Measurements from ENCODE around the gene PRPSAP2.
A peak's percentile ranks its signal among the peaks of the same experiment; 100 is the strongest.
"Not testable (repeated sequence)": the region's sequence is repeated elsewhere in the genome, so short reads cannot be mapped to it uniquely, and the experiment has no call there.

The PRPSAP2 gene

DNA sequence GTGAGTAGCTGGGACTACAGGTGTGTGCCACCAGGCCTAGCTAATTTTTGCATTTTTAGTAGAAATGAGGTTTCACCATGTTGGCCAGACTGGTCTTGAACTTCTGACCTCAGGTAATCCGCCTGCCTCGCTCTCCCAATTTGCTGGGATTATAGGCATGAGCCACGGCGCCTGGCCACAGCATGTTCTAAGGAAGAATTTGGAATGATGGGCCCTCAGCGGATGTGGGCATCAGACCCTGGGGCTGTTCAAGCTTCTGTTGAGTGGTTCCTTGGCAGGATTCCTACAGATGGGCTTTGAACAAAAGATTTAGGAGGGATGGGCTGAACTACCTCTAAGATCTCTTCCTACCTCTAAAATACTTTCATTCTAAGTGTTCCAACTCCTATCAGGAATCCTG, 4.1 kb downstream of the PRPSAP2 start:
- Mint-ChIP-seq H3K4me1 (peaks cover 33% of the 10 kb centered on the region), H3K27me3 (no peaks in the 10 kb centered on the region), H3K27ac (no peak overlapping the region), H3K4me3 (no peak overlapping the region), H3K36me3 (peaks cover 7% of the 10 kb centered on the region), H3K9me3 (no peaks in the 10 kb centered on the region)
- no peak for ATAC-seq

DNA sequence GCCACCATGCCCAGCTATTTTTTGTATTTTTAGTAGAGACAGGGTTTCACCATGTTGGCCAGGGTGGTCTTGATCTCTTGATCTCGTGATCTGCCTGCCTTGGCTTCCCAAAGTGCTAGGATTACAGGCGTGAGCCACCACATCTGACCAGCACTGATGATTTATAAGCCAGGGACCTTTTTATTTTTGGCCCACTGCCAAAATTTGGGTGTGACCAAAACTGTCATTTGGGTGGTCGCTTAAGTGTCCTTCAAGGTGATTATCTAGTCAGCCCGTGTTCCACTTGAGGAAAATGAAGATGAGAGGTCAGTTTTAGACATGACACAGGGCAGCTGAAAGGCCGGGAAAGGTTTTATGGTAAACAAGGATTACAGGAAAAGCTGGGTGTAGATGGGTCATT, 7.1 kb downstream of the PRPSAP2 start:
- H3K27me3 Mint-ChIP-seq, H3K9me3 Mint-ChIP-seq, H3K27ac Mint-ChIP-seq, H3K4me3 Mint-ChIP-seq, ATAC-seq: not testable (repeated sequence)
- Mint-ChIP-seq H3K36me3 (peaks cover 17% of the 10 kb centered on the region), H3K4me1 (peaks cover 20% of the 10 kb centered on the region)

DNA sequence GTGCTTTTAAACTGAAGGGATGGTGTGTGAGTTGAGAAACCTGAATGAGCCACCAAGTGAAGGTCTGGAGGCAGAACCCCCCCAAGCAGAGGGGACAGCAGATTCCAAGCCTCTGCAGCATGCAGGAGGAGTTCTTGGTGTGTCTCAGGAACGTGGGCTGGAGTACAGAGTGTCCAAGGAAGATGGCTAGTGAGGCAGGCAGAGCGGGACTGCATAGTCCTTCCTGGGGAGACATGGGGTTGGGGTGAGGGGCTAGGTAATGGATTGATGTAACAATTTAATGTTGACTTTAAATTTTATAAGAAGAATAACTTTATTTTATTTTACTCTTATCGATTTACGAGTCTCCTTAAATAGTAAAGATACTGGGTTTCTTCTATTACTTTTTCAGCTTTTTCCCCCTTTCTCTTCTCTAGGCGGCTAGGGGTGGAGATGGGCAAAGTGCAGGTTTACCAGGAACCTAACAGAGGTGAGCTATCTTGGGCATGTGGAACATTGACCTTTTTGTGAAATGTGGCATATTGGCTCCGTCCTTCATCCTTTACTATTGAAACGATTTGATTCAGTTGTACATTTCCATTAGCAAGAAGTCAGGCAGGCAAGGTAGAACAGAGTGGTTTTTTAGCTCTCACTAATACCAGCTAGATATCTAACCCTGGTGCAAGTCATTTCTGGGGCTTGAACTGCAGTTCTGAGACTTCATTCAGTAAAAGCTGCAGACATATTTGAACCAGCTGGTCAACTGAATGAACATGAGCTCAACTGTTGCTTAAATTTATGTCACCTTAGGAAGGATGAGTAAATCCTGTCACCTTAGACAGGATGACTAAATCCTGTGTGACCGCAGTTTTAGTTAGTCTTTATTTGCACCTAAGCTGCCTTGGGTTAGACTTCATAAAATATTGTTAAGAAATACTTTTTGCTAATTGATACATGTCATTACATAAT, 9.2 kb downstream of the PRPSAP2 start:
- Mint-ChIP-seq H3K36me3 (peaks cover 28% of the 10 kb centered on the region), H3K27ac (no peak overlapping the region), H3K4me1 (no peaks in the 10 kb centered on the region), H3K4me3 (no peak overlapping the region), H3K27me3 (no peaks in the 10 kb centered on the region), H3K9me3 (no peaks in the 10 kb centered on the region)
- no peak for ATAC-seq

DNA sequence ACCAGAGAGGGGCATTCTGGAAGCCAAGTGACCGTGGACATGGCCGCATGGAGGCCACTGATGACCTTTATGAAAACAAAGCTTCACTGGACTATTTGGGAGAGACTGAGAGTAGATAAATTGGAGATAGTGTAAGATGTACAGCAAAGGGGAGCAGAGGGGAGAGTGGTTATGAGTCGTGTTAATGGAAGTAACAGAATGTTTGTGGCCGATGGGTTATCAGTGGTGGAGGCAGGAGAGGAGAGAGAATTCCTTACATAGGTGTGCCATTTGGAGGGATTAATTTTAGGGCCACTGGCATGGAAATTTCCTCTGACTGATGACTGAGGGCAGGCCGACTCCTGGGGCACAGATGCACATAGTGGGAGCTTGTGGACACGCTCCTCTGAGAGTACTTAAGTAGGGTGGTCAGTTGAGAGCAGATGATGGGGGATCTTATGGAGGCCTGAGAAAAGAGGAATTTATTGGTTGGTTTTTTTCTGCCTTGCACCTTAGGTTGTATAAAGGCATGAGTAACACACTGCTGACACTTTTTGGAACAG, 19.2 kb downstream of the PRPSAP2 start:
- no peaks in the 10 kb centered on the region for H3K9me3 Mint-ChIP-seq
- H3K4me1 Mint-ChIP-seq: no peaks in the 10 kb centered on the region
- no peak overlapping the region for H3K27ac Mint-ChIP-seq
- no peak overlapping the region for H3K4me3 Mint-ChIP-seq
- no peak for ATAC-seq
- H3K36me3 Mint-ChIP-seq: peaks cover 47% of the 10 kb centered on the region
- H3K27me3 Mint-ChIP-seq: no peaks in the 10 kb centered on the region

DNA sequence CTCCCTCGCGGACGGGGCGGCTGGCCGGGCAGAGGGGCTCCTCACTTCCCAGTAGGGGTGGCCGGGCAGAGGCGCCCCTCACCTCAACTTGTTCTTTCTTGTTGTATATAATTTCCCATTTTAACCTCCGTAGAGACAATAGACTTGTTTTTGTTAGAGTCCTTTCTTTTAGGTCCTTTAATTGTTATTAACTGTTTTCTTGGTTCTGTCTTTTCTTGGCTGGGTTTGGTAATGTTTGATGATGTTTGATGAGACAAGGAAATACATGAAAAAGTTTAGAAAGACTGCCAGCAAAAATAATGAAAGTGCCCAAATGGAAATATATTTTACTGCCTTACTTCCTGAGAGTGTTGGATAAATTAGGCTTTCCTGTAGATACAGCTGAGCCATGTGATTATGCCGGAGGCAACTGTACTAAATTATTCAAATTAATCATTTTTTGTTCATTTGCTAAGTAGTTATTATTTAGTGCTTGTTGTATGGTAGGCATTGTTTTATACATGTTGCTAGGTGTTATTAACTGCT, 30.9 kb downstream of the PRPSAP2 start:
- H3K27me3 Mint-ChIP-seq: no peaks in the 10 kb centered on the region
- ATAC-seq: no peak

DNA sequence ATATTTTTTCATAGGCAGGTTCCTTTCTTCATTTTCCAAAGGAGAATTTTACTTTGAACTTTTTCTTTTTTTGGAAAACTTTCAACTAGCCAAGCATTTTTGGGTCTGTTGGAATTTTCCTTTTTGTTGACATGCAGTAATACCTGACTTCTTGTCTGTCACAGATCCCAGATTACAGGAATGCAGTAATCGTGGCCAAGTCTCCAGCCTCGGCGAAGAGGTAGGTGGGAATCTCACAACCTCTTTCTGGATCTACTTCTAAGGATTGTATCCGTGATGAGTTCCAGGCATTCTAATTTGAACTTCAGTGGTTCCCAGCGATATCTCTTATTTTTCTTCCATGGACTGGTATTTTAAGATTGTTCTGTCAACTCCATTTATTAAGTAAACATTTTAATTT, 31.7 kb downstream of the PRPSAP2 start:
- Mint-ChIP-seq H3K4me1 (no peaks in the 10 kb centered on the region), H3K9me3 (peaks cover 3% of the 10 kb centered on the region), H3K27me3 (no peaks in the 10 kb centered on the region), H3K4me3 (no peak overlapping the region), H3K27ac (no peak overlapping the region), H3K36me3 (peaks cover 45% of the 10 kb centered on the region)
- no peak for ATAC-seq

More for the DNA sequence above, 30.9 kb downstream of the PRPSAP2 start:
- Mint-ChIP-seq H3K27ac (no peak overlapping the region), H3K36me3 (peaks cover 45% of the 10 kb centered on the region), H3K4me1 (no peaks in the 10 kb centered on the region), H3K9me3 (peaks cover 3% of the 10 kb centered on the region), H3K4me3 (no peak overlapping the region)

DNA sequence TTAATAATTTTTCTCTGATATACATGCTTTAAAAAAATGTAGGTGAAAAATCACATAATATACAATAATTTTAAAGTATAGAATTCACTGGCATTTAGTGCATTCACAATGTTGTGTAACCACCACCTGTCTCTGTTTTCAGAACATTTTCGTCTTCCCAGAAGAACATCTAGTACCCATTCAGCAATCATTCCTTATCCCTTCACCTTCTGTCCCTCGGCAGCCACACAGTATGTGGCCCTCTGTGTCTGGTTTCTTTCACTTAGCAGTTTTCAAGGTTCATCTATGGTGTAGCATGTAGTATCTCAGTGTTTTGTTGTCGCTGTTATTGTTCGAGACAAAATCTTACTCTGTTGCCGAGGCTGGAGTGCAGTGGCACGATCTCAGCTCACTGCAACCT, 33.6 kb downstream of the PRPSAP2 start:
- no peak overlapping the region for H3K4me3 Mint-ChIP-seq
- H3K27ac Mint-ChIP-seq: no peak overlapping the region
- H3K9me3 Mint-ChIP-seq: peaks cover 3% of the 10 kb centered on the region
- no peaks in the 10 kb centered on the region for H3K4me1 Mint-ChIP-seq
- no peak for ATAC-seq
- H3K27me3 Mint-ChIP-seq: no peaks in the 10 kb centered on the region
- H3K36me3 Mint-ChIP-seq: peaks cover 37% of the 10 kb centered on the region

DNA sequence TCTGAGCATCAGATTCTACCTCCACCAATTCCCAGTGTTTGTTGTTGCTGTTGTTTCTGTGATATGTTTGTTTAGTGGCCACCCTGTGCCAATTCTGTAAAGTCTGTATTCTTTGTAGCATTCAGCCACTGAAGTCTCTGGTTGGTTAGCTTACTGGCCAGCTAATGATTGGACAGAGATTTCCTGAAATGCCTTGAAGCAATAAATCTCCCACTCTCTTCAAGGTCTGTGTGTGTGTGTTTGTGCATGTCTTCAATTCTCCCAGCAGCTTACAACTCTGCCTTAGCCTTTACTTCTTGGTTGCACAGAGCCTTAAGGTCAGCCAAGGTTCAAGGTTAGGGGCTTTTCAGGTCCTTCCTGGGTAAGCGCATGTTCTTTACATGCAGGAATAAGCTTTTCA, 38.2 kb downstream of the PRPSAP2 start:
- Mint-ChIP-seq H3K4me3 (no peak overlapping the region), H3K27me3 (no peaks in the 10 kb centered on the region), H3K4me1 (peaks cover 27% of the 10 kb centered on the region), H3K36me3 (peaks cover 67% of the 10 kb centered on the region), H3K27ac (no peak overlapping the region), H3K9me3 (peaks cover 6% of the 10 kb centered on the region)
- ATAC-seq: no peak

DNA sequence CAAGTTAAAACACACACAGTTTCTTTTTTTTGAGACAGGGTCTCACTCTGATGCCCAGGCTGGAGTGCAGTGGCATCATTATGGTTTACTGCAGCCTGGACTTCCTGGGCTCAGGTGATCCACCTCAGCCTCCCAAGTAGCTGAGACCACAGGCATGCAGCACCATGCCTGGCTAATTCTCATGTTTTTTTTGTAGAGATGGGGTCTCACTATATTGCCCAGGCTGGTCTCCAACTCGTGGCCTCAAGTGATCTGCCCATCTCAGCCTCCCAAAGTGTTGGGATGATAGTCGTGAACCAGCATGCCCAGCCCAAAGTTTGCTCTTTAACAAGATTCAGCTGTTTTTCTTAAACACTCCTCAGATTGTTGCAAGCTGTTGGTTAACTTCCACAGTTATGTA, 39.0 kb downstream of the PRPSAP2 start:
- Mint-ChIP-seq H3K27me3 (no peaks in the 10 kb centered on the region), H3K36me3 (peaks cover 61% of the 10 kb centered on the region), H3K9me3 (peaks cover 6% of the 10 kb centered on the region), H3K27ac (no peak overlapping the region), H3K4me3 (no peak overlapping the region), H3K4me1 (peaks cover 35% of the 10 kb centered on the region)
- ATAC-seq: no peak

DNA sequence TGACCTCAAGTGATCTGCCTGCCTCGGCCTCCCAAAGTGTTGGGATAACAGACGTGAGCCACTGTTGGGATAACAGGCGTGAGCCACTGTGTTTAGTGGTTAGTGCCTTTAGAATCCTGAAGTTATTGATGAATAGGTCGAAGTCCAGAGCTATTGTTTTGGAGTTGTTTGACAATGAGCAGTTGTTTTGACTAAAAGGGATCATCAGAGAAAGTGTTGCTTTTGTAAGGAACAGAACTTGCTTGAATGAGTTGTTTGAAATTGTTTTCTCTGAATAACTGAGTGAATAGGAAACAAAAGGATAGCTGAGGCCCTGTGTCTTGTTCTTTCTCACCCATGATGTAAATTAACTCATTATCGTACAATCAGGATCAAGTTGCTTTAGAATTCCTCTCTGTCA, 46.6 kb downstream of the PRPSAP2 start:
- peaks cover 47% of the 10 kb centered on the region for H3K36me3 Mint-ChIP-seq
- no peak overlapping the region for H3K27ac Mint-ChIP-seq
- no peaks in the 10 kb centered on the region for H3K9me3 Mint-ChIP-seq
- no peak overlapping the region for H3K4me3 Mint-ChIP-seq
- peaks cover 34% of the 10 kb centered on the region for H3K4me1 Mint-ChIP-seq
- H3K27me3 Mint-ChIP-seq: no peaks in the 10 kb centered on the region
- ATAC-seq: no peak

DNA sequence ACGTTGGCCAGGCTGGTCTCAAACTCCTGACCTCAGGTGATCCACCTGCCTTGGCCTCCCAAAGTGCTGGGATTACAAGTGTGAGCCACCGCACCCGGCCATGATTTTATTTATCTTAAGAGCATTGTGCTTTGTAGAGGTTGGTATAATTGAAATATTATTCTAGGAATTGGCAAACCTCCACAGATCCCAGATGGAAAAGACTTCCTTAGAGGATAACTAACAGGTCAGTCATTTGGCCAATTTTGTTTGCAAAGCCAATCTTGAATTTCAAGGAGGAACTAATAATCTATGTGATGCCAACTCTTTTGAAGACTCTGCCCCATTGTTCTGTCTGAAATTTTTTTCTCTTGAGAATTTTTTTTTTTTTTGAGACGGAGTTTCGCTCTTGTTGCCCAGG, 47.3 kb downstream of the PRPSAP2 start:
- peaks cover 28% of the 10 kb centered on the region for H3K4me1 Mint-ChIP-seq
- H3K9me3 Mint-ChIP-seq: no peaks in the 10 kb centered on the region
- H3K36me3 Mint-ChIP-seq: peaks cover 47% of the 10 kb centered on the region
- no peak for ATAC-seq
- H3K4me3 Mint-ChIP-seq: no peak overlapping the region
- H3K27ac Mint-ChIP-seq: no peak overlapping the region
- H3K27me3 Mint-ChIP-seq: no peaks in the 10 kb centered on the region

DNA sequence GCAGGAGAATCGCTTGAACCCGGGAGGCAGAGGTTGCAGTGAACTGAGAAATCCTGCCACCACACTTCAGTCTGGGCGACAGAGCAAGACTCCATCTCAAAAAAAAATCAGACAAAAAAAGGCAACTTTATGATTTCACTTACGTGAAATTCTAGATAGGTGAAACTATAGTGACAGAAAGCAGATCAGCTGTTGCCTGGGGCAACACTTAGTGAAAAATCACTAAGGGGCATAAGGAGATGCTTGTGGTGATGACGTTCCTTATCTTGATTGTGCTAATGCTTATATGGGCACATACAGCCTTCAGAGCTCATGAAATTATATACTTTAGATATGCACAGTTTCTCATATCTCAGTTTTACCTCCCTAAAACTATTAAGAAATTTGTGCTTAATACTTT, 52.4 kb downstream of the PRPSAP2 start:
- H3K9me3 Mint-ChIP-seq: no peaks in the 10 kb centered on the region
- H3K4me3 Mint-ChIP-seq: no peak overlapping the region
- no peak overlapping the region for H3K27ac Mint-ChIP-seq
- H3K4me1 Mint-ChIP-seq: no peaks in the 10 kb centered on the region
- no peaks in the 10 kb centered on the region for H3K27me3 Mint-ChIP-seq
- no peak for ATAC-seq
- peaks cover 69% of the 10 kb centered on the region for H3K36me3 Mint-ChIP-seq

DNA sequence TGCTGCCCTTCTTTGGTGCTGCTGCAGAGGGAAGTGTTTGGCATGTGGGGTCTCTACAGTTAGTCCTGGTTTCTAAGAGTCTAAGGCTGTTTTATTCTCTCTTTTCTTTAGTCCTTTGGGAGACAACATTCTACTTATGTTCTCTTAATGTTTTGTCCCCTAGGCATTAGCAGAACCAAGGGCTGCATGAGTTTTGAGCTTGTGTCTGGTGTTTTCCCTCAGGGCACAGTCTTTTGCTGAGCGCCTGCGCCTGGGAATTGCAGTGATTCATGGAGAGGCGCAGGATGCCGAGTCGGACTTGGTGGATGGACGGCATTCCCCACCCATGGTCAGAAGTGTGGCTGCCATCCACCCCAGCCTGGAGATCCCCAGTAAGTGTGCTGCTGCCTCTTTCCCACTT, 53.0 kb downstream of the PRPSAP2 start:
- Mint-ChIP-seq H3K36me3 (peaks cover 69% of the 10 kb centered on the region), H3K4me1 (no peaks in the 10 kb centered on the region), H3K27ac (no peak overlapping the region), H3K4me3 (no peak overlapping the region), H3K9me3 (no peaks in the 10 kb centered on the region), H3K27me3 (no peaks in the 10 kb centered on the region)
- ATAC-seq: no peak

DNA sequence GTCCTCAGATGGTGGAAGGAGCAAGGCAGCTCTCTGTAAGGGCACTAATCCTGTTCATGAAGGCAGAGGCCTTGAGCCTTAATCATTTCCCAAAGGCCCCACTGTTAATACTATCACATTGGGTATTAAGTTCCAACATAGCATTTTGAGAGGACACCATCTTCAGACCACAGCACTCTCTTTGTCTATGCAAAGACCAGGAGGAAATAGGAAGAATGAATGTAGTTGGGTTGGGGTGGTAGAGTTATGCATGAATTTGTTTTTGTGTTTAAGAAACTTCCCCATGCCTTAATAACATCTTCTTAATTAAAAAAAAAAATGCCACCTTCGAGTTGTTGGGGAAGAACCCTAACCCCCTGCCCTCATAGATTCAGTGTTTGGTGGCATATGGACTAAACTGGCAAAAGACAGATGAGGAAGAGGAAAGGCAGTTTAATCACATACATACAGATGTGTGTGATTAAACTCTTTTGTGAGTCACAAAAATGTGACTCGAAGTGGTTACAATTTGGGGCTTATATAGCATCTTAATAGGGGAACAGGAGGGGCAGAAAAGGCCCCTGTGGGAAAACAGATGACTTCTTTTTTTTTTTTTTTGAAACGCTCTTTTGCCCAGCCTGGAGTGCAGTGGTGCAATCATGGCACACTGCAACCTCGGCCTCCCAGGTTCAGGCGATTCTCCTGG, 59.0 kb downstream of the PRPSAP2 start:
- Mint-ChIP-seq H3K4me3 (no peak overlapping the region), H3K4me1 (peaks cover 36% of the 10 kb centered on the region), H3K36me3 (peaks cover 60% of the 10 kb centered on the region), H3K9me3 (no peaks in the 10 kb centered on the region), H3K27ac (peak overlapping the region; percentile 53), H3K27me3 (no peaks in the 10 kb centered on the region)
- ATAC-seq: no peak

DNA sequence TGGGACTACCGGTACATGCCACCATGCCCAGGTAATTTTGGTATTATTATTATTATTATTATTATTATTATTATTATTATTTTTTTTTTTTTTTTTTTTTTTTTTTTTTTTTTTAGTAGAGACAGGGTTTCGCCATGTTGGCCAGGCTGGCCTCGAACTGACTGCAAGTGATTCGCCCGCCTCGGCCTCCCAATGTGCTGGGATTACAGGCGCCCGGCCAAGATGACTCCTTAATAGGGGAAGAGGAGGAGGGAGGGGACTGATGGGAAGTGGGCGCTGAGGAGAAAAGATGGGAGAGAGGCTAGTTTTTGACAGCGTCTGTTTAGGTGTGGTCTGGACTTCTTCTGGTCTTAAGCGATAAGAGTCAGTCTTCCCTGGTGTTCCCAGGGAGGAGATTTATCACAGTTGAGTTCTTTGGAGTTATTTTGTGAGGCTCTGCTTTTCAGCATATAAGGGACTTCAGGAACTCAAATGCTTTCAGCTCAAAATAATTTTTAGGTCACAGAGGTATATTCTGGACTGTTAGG, 59.6 kb downstream of the PRPSAP2 start:
- Mint-ChIP-seq H3K9me3 (no peaks in the 10 kb centered on the region), H3K4me3 (no peak overlapping the region), H3K36me3 (peaks cover 55% of the 10 kb centered on the region), H3K27ac (peak overlapping the region; percentile 53), H3K27me3 (no peaks in the 10 kb centered on the region), H3K4me1 (peaks cover 43% of the 10 kb centered on the region)
- ATAC-seq: no peak
